ENCODE results near the gene SP1. TPM values are rescaled to one million over a fixed set of nuclear protein-coding genes. Genes with fewer than 3 reads are reported as not detected.

Gene SP1
- total RNA-seq, 1 experiment from 2014 or later: 96.8 TPM

DNA sequence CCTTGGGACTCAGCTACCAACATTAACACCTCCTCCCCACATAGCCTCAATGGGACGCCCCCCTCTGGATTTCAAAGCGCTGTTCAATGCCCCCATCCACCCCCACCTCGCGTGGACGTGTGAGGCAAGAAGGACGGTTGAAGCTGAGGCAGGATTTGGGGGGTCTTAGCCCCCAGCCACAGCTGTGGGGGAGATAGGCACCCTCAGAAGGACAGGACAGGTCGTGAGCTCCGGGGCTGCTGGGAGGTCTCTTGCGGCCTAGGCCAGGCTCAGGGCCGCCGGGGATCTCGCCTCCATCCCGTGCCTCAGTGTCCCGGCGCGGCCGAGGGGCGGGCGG is 35.5 kb upstream of the SP1 start:
- H3K4me3 ChIP-seq (replicated peaks in 1 of 2; ENCODE audit: low read depth in 1 of 2, low read length in 2 of 2): peak overlapping the region; percentile 54 to 68
- ChIA-PET POLR2A (interaction anchor here (0.6 to 1.6 kb wide), 5 partner anchors 17 to 77 kb away, joined by 3 to 9 read pairs (median 3); partner anchors contain the start of genes AAAS and SP1), CTCF (interaction anchor here (0.7 to 2.5 kb wide), 17 partner anchors 9 to 278 kb away, joined by 3 to 14 read pairs (median 5); partner anchors contain the start of genes AAAS and AMHR2), RAD21 (ENCODE audit: low non-redundant PET in 1 of 2, low total read pairs in 2 of 2, uncharacterized antibody in 2 of 2, unreplicated experiment in 2 of 2) (interaction anchor here (0.7 to 1.8 kb wide), 5 partner anchors 18 to 164 kb away, joined by 3 to 4 read pairs (median 3); partner anchors contain the start of gene AAAS (in 1 of the 2))
- peak overlapping the region; percentile 93 for H3K4me2 ChIP-seq (ENCODE audit: low read length)
- BruUV-seq (replicated peaks): no TSS peak
- intact Hi-C loops (cut with micrococcal nuclease): no loop called here
- H3K9me3 ChIP-seq (ENCODE audit: control insufficient read depth in 1 of 2, insufficient read depth in 1 of 2, low read depth in 1 of 2, low read length in 2 of 2): no peaks in the 10 kb centered on the region
- no peaks in the 10 kb centered on the region for H4K20me1 ChIP-seq (ENCODE audit: insufficient read depth)
- 0 out of 2 replicates have a peak, but pooled peaks have one; percentile 2 for ATAC-seq
- peak overlapping the region; percentile 30; the same call in 1 of the 2 replicates for H3K9ac ChIP-seq (ENCODE audit: low read length)
- DNase-seq (ENCODE audit: low read depth, low spot score): no peak
- H2AFZ ChIP-seq (ENCODE audit: low read depth, low read length, poor library complexity, severe bottlenecking): peak overlapping the region; percentile 88
- no peaks in the 10 kb centered on the region for H3K9me2 ChIP-seq (ENCODE audit: insufficient read depth)
- TF ChIP-seq TCF7L2 (IDR thresholded peaks at IDR 0.05; ENCODE audit: borderline replicate concordance, extremely low read depth, insufficient read depth, insufficient read length) (no peak), FOSL1 (IDR thresholded peaks at IDR 0.05; ENCODE audit: low read depth) (no peak), SP1 (IDR thresholded peaks at IDR 0.05; ENCODE audit: low read depth) (no peak)
- TF ChIP-seq, protein P1, sequence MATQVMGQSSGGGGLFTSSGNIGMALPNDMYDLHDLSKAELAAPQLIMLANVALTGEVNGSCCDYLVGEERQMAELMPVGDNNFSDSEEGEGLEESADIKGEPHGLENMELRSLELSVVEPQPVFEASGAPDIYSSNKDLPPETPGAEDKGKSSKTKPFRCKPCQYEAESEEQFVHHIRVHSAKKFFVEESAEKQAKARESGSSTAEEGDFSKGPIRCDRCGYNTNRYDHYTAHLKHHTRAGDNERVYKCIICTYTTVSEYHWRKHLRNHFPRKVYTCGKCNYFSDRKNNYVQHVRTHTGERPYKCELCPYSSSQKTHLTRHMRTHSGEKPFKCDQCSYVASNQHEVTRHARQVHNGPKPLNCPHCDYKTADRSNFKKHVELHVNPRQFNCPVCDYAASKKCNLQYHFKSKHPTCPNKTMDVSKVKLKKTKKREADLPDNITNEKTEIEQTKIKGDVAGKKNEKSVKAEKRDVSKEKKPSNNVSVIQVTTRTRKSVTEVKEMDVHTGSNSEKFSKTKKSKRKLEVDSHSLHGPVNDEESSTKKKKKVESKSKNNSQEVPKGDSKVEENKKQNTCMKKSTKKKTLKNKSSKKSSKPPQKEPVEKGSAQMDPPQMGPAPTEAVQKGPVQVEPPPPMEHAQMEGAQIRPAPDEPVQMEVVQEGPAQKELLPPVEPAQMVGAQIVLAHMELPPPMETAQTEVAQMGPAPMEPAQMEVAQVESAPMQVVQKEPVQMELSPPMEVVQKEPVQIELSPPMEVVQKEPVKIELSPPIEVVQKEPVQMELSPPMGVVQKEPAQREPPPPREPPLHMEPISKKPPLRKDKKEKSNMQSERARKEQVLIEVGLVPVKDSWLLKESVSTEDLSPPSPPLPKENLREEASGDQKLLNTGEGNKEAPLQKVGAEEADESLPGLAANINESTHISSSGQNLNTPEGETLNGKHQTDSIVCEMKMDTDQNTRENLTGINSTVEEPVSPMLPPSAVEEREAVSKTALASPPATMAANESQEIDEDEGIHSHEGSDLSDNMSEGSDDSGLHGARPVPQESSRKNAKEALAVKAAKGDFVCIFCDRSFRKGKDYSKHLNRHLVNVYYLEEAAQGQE (IDR thresholded peaks at IDR 0.05; ENCODE audit: low read depth): no peak
- H3K27me3 ChIP-seq (ENCODE audit: insufficient read depth, low read length): no peaks in the 10 kb centered on the region
- H3K4me1 ChIP-seq (ENCODE audit: control insufficient read depth in 1 of 2, insufficient read depth in 2 of 2, low read length in 2 of 2): peaks cover 11 to 21% of the 10 kb centered on the region in 2 experiments; a peak in 3 of 4 replicates
- no peaks in the 10 kb centered on the region for H3K79me2 ChIP-seq (ENCODE audit: insufficient read depth, low read length)
- H3K36me3 ChIP-seq (ENCODE audit: control insufficient read depth in 1 of 2, insufficient read depth in 2 of 2, low read length in 2 of 2): no peaks in the 10 kb centered on the region
- no peak overlapping the region for H3K27ac ChIP-seq (ENCODE audit: low read depth, low read length)
